Liver (tissue), 9 donors: Measurements from ENCODE around the gene C2orf92. TPM values are rescaled to one million over a fixed set of nuclear protein-coding genes. Genes with fewer than 3 reads are reported as not detected.

Source experiments
- DNase-seq: peaks from one replicate; pipeline ENCODE4 v3.0.0-alpha.2; 2017; ENCODE audit warnings: low spot score
- H3K27ac ChIP-seq, 2 donors: one replicate each; pipeline ENCODE4 v1.7.0; 2013; ENCODE audit warnings: inconsistent platforms in 2 of 2, low read length in 2 of 2, control low read depth in 1 of 2, low read depth in 1 of 2, mild to moderate bottlenecking in 1 of 2
- H3K27me3 ChIP-seq, 4 donors: one replicate each; pipeline versions ENCODE4 v1.6.1 to v1.7.0; 2013; ENCODE audit warnings: low read length in 3 of 4, inconsistent platforms in 1 of 4, mild to moderate bottlenecking in 1 of 4, moderate library complexity in 1 of 4; ENCODE audit not compliant: control insufficient read depth in 4 of 4, insufficient read depth in 4 of 4
- H3K36me3 ChIP-seq, 4 donors: one replicate each; pipeline versions ENCODE4 v1.6.1 to v1.7.0; 2013; ENCODE audit warnings: low read length in 3 of 4, mild to moderate bottlenecking in 3 of 4, low read depth in 1 of 4, moderate library complexity in 1 of 4; ENCODE audit not compliant: control insufficient read depth in 4 of 4, insufficient read depth in 3 of 4
- H3K4me1 ChIP-seq, 4 donors: one replicate each; pipeline versions ENCODE4 v1.6.1 to v1.7.0; 2013; ENCODE audit warnings: low read length in 3 of 4, mild to moderate bottlenecking in 3 of 4, moderate library complexity in 1 of 4; ENCODE audit not compliant: control insufficient read depth in 4 of 4, insufficient read depth in 4 of 4
- H3K4me3 ChIP-seq, 3 donors: one replicate each; pipeline versions ENCODE4 v1.6.1 to v1.7.0; 2013; ENCODE audit warnings: low read length in 3 of 3, control low read depth in 1 of 3, low read depth in 1 of 3, mild to moderate bottlenecking in 1 of 3
- H3K9ac ChIP-seq, 2 donors: one replicate each; pipeline ENCODE4 v1.7.0; 2013; ENCODE audit warnings: low read length in 2 of 2, mild to moderate bottlenecking in 2 of 2, moderate library complexity in 2 of 2, control low read depth in 1 of 2, low read depth in 1 of 2
- H3K9me3 ChIP-seq, 4 donors: one replicate each; pipeline versions ENCODE4 v1.6.1 to v1.7.0; 2013; ENCODE audit warnings: low read length in 3 of 4; ENCODE audit not compliant: control insufficient read depth in 4 of 4
- FOXA1 ChIP-seq: IDR thresholded peaks from 2 replicates; pipeline ENCODE4 v1.6.1; 2016; ENCODE audit warnings: antibody characterized with exemption
- FOXA2 ChIP-seq: IDR thresholded peaks from 2 replicates; pipeline ENCODE4 v1.6.1; 2016; ENCODE audit warnings: antibody characterized with exemption
- HNF4A ChIP-seq, 2 donors: conservative IDR thresholded peaks; 2 replicates each; pipeline ENCODE4 v1.6.1; 2016; ENCODE audit warnings: antibody characterized with exemption in 2 of 2, mild to moderate bottlenecking in 2 of 2
- JUND ChIP-seq, 2 donors: IDR thresholded peaks; 2 replicates each; pipeline ENCODE4 v1.6.1; 2016; ENCODE audit warnings: antibody characterized with exemption in 2 of 2
- NR2F2 ChIP-seq: IDR thresholded peaks from 2 replicates; pipeline ENCODE4 v1.6.1; 2016; ENCODE audit warnings: antibody characterized with exemption
- RAD21 ChIP-seq, 2 donors: IDR thresholded peaks; 2 replicates each; pipeline ENCODE4 v1.6.1; 2016; ENCODE audit warnings: antibody characterized with exemption in 2 of 2, mild to moderate bottlenecking in 2 of 2
- SP1 ChIP-seq: IDR thresholded peaks from 2 replicates; pipeline ENCODE4 v1.6.1; 2018; ENCODE audit warnings: antibody characterized with exemption, mild to moderate bottlenecking
- TAF1 ChIP-seq: conservative IDR thresholded peaks from 2 replicates; pipeline ENCODE4 v1.6.1; 2016; ENCODE audit warnings: antibody characterized with exemption, mild to moderate bottlenecking
- WGBS: extraction: QIAGEN DNeasy Blood & Tissue Kit; methylation state at CpG from one replicate; pipeline ENCODE4 v1.1.7; 2013; 5-methylcytosine and 5-hydroxymethylcytosine counted together
- polyA plus RNA-seq, 2 donors: library from polyadenylated mRNA; stranded (reverse) in 1 of 2; unstranded in 1 of 2; fragments of 200-250 nt in 1 of 2; fragments of >200 nt in 1 of 2; fragmentation: Nextera tagmentation in 1 of 2; extraction: Ambion mirVana in 1 of 2; gene quantifications; one replicate each; pipeline versions ENCODE4 v1.2.1 to v1.2.3, GENCODE V29; 2013 to 2015
- total RNA-seq, 2 donors: library from RNA; depleted of rRNA; stranded (reverse); fragments of >200 nt; gene quantifications; one replicate each; pipeline ENCODE4 v1.2.3, GENCODE V29; 2014
- TF ChIP-seq, protein P1 (sequence below): IDR thresholded peaks from 2 replicates; pipeline ENCODE4 v1.6.1; 2016; ENCODE audit warnings: antibody characterized with exemption, mild to moderate bottlenecking
- TF ChIP-seq, protein P2 (sequence below): IDR thresholded peaks from 2 replicates; pipeline ENCODE4 v1.6.1; 2016; ENCODE audit warnings: antibody characterized with exemption
- TF ChIP-seq, protein P3 (sequence below): fragments of 150-350 bp; IDR thresholded peaks from 2 replicates; pipeline ENCODE4 v1.5.1; 2017; ENCODE audit warnings: improper control_type of control experiment, low read depth, low read length; ENCODE audit not compliant: missing input control
- donor health status: healthy.
- donor health status: healthy.
- donor health status: healthy.
- donor health status: healthy.
- donor health status: healthy.

C2orf92 gene
- total and polyA plus RNA-seq, 4 donors = 0.96 to 8.0 (median 2.7) TPM

GRCh38 chr2:97734061-97735051 lies 64.8 kb downstream of the C2orf92 start:
- Histone ChIP-seq H3K27ac (no peak overlapping the region), H3K9ac (no peak overlapping the region), H3K4me3 (no peak overlapping the region), H3K4me1 (no peaks in the 10 kb centered on the region), H3K36me3 (no peaks in the 10 kb centered on the region), H3K9me3 (peaks cover 0 to 4% (median 2%) of the 10 kb centered on the region in 4 donors), H3K27me3 (no peaks in the 10 kb centered on the region)
- DNase-seq = no peak
- TF ChIP-seq HNF4A (conservative IDR thresholded peaks at IDR 0.05) (no peak), SP1 (no peak), TAF1 (no peak), RAD21 (IDR thresholded peaks at IDR 0.05) (no peak), FOXA1 (no peak), FOXA2 (no peak), JUND (IDR thresholded peaks at IDR 0.05) (no peak)
- TF ChIP-seq, protein P1, sequence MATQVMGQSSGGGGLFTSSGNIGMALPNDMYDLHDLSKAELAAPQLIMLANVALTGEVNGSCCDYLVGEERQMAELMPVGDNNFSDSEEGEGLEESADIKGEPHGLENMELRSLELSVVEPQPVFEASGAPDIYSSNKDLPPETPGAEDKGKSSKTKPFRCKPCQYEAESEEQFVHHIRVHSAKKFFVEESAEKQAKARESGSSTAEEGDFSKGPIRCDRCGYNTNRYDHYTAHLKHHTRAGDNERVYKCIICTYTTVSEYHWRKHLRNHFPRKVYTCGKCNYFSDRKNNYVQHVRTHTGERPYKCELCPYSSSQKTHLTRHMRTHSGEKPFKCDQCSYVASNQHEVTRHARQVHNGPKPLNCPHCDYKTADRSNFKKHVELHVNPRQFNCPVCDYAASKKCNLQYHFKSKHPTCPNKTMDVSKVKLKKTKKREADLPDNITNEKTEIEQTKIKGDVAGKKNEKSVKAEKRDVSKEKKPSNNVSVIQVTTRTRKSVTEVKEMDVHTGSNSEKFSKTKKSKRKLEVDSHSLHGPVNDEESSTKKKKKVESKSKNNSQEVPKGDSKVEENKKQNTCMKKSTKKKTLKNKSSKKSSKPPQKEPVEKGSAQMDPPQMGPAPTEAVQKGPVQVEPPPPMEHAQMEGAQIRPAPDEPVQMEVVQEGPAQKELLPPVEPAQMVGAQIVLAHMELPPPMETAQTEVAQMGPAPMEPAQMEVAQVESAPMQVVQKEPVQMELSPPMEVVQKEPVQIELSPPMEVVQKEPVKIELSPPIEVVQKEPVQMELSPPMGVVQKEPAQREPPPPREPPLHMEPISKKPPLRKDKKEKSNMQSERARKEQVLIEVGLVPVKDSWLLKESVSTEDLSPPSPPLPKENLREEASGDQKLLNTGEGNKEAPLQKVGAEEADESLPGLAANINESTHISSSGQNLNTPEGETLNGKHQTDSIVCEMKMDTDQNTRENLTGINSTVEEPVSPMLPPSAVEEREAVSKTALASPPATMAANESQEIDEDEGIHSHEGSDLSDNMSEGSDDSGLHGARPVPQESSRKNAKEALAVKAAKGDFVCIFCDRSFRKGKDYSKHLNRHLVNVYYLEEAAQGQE = no peak
- TF ChIP-seq, protein P2, sequence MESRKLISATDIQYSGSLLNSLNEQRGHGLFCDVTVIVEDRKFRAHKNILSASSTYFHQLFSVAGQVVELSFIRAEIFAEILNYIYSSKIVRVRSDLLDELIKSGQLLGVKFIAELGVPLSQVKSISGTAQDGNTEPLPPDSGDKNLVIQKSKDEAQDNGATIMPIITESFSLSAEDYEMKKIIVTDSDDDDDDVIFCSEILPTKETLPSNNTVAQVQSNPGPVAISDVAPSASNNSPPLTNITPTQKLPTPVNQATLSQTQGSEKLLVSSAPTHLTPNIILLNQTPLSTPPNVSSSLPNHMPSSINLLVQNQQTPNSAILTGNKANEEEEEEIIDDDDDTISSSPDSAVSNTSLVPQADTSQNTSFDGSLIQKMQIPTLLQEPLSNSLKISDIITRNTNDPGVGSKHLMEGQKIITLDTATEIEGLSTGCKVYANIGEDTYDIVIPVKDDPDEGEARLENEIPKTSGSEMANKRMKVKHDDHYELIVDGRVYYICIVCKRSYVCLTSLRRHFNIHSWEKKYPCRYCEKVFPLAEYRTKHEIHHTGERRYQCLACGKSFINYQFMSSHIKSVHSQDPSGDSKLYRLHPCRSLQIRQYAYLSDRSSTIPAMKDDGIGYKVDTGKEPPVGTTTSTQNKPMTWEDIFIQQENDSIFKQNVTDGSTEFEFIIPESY = no peak
- WGBS = 93% methylated on average over 44 of the region's 44 CpGs

DNA sequence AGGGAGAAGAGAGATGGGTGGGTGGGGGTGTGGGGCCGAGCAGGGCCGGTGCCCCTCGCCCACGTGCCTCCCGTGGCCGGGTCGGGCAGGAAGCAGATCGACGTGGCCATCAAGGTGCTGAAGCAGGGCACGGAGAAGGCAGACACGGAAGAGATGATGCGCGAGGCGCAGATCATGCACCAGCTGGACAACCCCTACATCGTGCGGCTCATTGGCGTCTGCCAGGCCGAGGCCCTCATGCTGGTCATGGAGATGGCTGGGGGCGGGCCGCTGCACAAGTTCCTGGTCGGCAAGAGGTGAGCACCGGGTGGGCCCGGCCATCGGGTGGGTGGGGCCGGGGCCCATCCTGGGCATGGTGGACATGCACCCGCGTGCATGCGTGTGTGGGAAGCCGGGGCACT lies 65.6 kb downstream of the C2orf92 start:
- Histone ChIP-seq H3K36me3 (no peaks in the 10 kb centered on the region), H3K27me3 (no peaks in the 10 kb centered on the region), H3K9me3 (peaks cover 0 to 3% (median 1%) of the 10 kb centered on the region in 4 donors), H3K4me3 (no peak overlapping the region), H3K27ac (no peak overlapping the region), H3K9ac (no peak overlapping the region), H3K4me1 (no peaks in the 10 kb centered on the region)
- TF ChIP-seq NR2F2 (no peak), SP1 (no peak)
- TF ChIP-seq, protein P3, sequence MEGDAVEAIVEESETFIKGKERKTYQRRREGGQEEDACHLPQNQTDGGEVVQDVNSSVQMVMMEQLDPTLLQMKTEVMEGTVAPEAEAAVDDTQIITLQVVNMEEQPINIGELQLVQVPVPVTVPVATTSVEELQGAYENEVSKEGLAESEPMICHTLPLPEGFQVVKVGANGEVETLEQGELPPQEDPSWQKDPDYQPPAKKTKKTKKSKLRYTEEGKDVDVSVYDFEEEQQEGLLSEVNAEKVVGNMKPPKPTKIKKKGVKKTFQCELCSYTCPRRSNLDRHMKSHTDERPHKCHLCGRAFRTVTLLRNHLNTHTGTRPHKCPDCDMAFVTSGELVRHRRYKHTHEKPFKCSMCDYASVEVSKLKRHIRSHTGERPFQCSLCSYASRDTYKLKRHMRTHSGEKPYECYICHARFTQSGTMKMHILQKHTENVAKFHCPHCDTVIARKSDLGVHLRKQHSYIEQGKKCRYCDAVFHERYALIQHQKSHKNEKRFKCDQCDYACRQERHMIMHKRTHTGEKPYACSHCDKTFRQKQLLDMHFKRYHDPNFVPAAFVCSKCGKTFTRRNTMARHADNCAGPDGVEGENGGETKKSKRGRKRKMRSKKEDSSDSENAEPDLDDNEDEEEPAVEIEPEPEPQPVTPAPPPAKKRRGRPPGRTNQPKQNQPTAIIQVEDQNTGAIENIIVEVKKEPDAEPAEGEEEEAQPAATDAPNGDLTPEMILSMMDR = no peak
- TF ChIP-seq, protein P1 = no peak
- DNase-seq = no peak
- WGBS = 97% methylated on average over 29 of the region's 29 CpGs
